ENCODE measurements around the gene GRK6. TPM values are rescaled to one million over a fixed set of nuclear protein-coding genes. Genes with fewer than 3 reads are reported as not detected.

The GRK6 gene
- total and polyA plus RNA-seq, 3 donors from 2014 or later = 32.6 to 57.0 (median 51.8) TPM

GRCh38 chr5:177474002-177474476, 47.6 kb downstream of the GRK6 start:
- no peak for TF ChIP-seq POLR2A (IDR thresholded peaks at IDR 0.05)
- TF ChIP-seq, protein P1, sequence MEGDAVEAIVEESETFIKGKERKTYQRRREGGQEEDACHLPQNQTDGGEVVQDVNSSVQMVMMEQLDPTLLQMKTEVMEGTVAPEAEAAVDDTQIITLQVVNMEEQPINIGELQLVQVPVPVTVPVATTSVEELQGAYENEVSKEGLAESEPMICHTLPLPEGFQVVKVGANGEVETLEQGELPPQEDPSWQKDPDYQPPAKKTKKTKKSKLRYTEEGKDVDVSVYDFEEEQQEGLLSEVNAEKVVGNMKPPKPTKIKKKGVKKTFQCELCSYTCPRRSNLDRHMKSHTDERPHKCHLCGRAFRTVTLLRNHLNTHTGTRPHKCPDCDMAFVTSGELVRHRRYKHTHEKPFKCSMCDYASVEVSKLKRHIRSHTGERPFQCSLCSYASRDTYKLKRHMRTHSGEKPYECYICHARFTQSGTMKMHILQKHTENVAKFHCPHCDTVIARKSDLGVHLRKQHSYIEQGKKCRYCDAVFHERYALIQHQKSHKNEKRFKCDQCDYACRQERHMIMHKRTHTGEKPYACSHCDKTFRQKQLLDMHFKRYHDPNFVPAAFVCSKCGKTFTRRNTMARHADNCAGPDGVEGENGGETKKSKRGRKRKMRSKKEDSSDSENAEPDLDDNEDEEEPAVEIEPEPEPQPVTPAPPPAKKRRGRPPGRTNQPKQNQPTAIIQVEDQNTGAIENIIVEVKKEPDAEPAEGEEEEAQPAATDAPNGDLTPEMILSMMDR (IDR thresholded peaks at IDR 0.05) = no peak
- Histone ChIP-seq H3K27ac (peak overlapping the region in 1 of 2 donors; percentile 82), H3K36me3 (ENCODE audit: low read depth, missing control alignments) (no peaks in the 10 kb centered on the region), H3K9me3 (no peaks in the 10 kb centered on the region), H3K27me3 (no peaks in the 10 kb centered on the region), H3K4me1 (peaks cover 39% of the 10 kb centered on the region), H3K4me3 (peak overlapping the region in 1 of 2 donors; percentile 72)
- intact Hi-C loops (cut with DNase I; ENCODE audit: low total_unique reads) = no loop called here
- no peak for DNase-seq
- WGBS, 2 donors = 23 to 31% methylated on average over 7 of the region's 7 CpGs

DNA sequence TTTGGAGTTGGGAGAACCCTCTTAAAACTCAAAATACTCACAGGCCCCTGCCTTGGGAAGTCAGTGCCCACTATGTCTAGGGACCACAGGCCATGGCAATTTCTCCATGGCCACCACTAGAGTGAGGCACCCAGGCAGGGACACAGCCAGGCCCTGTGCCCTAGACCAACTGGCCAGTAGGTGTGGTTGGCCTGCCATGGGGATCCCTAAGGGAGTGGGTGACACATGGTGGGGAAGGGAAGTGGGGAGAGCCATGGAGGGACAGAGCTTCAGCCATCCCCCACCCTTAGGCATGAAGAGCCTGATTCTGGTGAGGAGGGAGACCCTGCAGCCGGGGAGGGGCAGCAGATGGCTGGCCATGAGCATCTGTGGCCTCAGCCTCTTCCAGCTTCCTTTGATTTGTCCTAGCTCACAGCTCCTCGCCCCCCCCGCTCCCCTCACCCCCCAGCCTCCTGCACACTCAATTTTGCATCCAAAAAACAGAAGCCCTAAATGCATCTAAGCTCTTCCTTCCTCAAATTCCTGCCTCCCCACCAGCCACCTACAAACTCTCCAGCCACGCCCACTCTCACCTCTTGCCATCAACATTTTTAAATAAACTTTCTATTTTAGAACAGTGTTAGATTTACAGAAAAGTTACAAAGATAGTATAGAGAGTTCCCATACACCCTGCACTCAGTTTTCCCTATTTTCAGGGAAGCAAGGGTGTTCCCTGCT, 48.5 kb downstream of the GRK6 start:
- H3K27ac ChIP-seq = peak overlapping the region in 1 of 2 donors; percentile 82

GRCh38 chr5:177475563-177476427, 49.3 kb downstream of the GRK6 start:
- H3K4me3 ChIP-seq = no peak overlapping the region
- DNase-seq = no peak
- intact Hi-C loops (cut with DNase I; ENCODE audit: low total_unique reads) = no loop called here
- peaks cover 49% of the 10 kb centered on the region for H3K4me1 ChIP-seq
- no peaks in the 10 kb centered on the region for H3K9me3 ChIP-seq
- no peaks in the 10 kb centered on the region for H3K36me3 ChIP-seq (ENCODE audit: low read depth, missing control alignments)
- H3K27ac ChIP-seq = no peak overlapping the region
- TF ChIP-seq, protein P1 (IDR thresholded peaks at IDR 0.05) = no peak
- no peak for TF ChIP-seq POLR2A (IDR thresholded peaks at IDR 0.05)
- H3K27me3 ChIP-seq = no peaks in the 10 kb centered on the region
- WGBS, 2 donors = 50 to 54% methylated on average over 10 to 11 of the region's 11 CpGs

More for the DNA sequence above, 48.5 kb downstream of the GRK6 start:
- Histone ChIP-seq H3K36me3 (ENCODE audit: low read depth, missing control alignments) (no peaks in the 10 kb centered on the region), H3K9me3 (no peaks in the 10 kb centered on the region), H3K4me3 (no peak overlapping the region), H3K27me3 (no peaks in the 10 kb centered on the region), H3K4me1 (peaks cover 48% of the 10 kb centered on the region)
- intact Hi-C loops (cut with DNase I; ENCODE audit: low total_unique reads) = no loop called here
- DNase-seq = no peak
- WGBS, 2 donors = 53 to 55% methylated on average over 4 of the region's 4 CpGs
- no peak for TF ChIP-seq POLR2A (IDR thresholded peaks at IDR 0.05)
- TF ChIP-seq, protein P1 (IDR thresholded peaks at IDR 0.05) = no peak

- H3K27ac ChIP-seq = peak overlapping the region in 1 of 2 donors; percentile 30
- TF ChIP-seq, protein P1 (IDR thresholded peaks at IDR 0.05) = no peak
- TF ChIP-seq POLR2A (IDR thresholded peaks at IDR 0.05) = no peak
- no peaks in the 10 kb centered on the region for H3K27me3 ChIP-seq
- no peaks in the 10 kb centered on the region for H3K36me3 ChIP-seq (ENCODE audit: low read depth, missing control alignments)
- peaks cover 45% of the 10 kb centered on the region for H3K4me1 ChIP-seq
- no peak for DNase-seq
- 81 to 85% methylated on average over 11 to 18 of the region's 18 CpGs for WGBS, 2 donors
- H3K9me3 ChIP-seq = no peaks in the 10 kb centered on the region
- H3K4me3 ChIP-seq = no peak overlapping the region
- intact Hi-C loops (cut with DNase I; ENCODE audit: low total_unique reads) = no loop called here
These were observed 50.2 kb downstream of the GRK6 start for GRCh38 chr5:177476531-177477233.
